Suprapubic skin (tissue), 4 donors: ENCODE results near the gene YTHDF1. TPM values are rescaled to one million over a fixed set of nuclear protein-coding genes. Genes with fewer than 3 reads are reported as not detected.

Source experiments
- DNase-seq, 2 donors: peaks; one replicate each; pipeline ENCODE4 v3.0.0-alpha.2; 2019; ENCODE audit warnings: low spot score in 2 of 2
- H3K27ac ChIP-seq: fragments of 200-600 bp; sonication (generic); one replicate; pipeline ENCODE4 v1.5.1; 2019
- H3K27me3 ChIP-seq: fragments of 200-600 bp; sonication (generic); one replicate; pipeline ENCODE4 v1.5.1; 2019
- H3K36me3 ChIP-seq: fragments of 200-600 bp; sonication (generic); one replicate; pipeline ENCODE4 v1.5.1; 2019
- H3K4me1 ChIP-seq: fragments of 200-600 bp; sonication (generic); one replicate; pipeline ENCODE4 v1.5.1; 2019
- H3K4me3 ChIP-seq: fragments of 200-600 bp; sonication (generic); one replicate; pipeline ENCODE4 v1.5.1; 2019; ENCODE audit warnings: mild to moderate bottlenecking
- H3K9me3 ChIP-seq: fragments of 200-600 bp; sonication (generic); one replicate; pipeline ENCODE4 v1.5.1; 2019
- CTCF ChIP-seq, 2 donors: fragments of 200-600 bp in 1 of 2; fragments of 450-650 bp in 1 of 2; sonication (generic) in 1 of 2; IDR thresholded peaks; one replicate each; pipeline ENCODE4 v1.5.1; 2016 to 2019; ENCODE audit warnings: antibody characterized with exemption in 2 of 2, mild to moderate bottlenecking in 1 of 2, moderate library complexity in 1 of 2
- EP300 ChIP-seq: sonication (generic); formaldehyde crosslinking; IDR thresholded peaks from one replicate; pipeline ENCODE4 v1.6.1; 2017; ENCODE audit warnings: antibody characterized with exemption
- POLR2A ChIP-seq, 2 donors: fragments of 450-650 bp; IDR thresholded peaks; one replicate each; pipeline ENCODE4 v1.6.1; 2017; ENCODE audit warnings: antibody characterized with exemption in 2 of 2, mild to moderate bottlenecking in 2 of 2, moderate library complexity in 2 of 2
- POLR2AphosphoS5 ChIP-seq, 3 donors: sonication (generic); formaldehyde crosslinking; IDR thresholded peaks; one replicate each; pipeline ENCODE4 v1.6.1; 2017; ENCODE audit warnings: antibody characterized with exemption in 3 of 3
- WGBS: methylation state at CpG from one replicate; pipeline ENCODE4 v1.1.5; 2018; 5-methylcytosine and 5-hydroxymethylcytosine counted together
- total RNA-seq, 4 donors: library from RNA; depleted of rRNA; stranded (reverse); fragments of >200 nt; gene quantifications; one replicate each; pipeline ENCODE4 v1.1.0, GENCODE V29; 2016

The YTHDF1 gene
- total RNA-seq, 4 donors from 2014 or later, result 32.7 to 40.6 (median 34.0) TPM

- WGBS, result 92% methylated on average over 25 of the region's 29 CpGs
- peaks cover 20% of the 10 kb centered on the region for H3K4me1 ChIP-seq
- no peak overlapping the region for H3K27ac ChIP-seq
- no peaks in the 10 kb centered on the region for H3K27me3 ChIP-seq
- no peak for TF ChIP-seq CTCF (IDR thresholded peaks at IDR 0.05)
- no peak for DNase-seq
- no peak overlapping the region for H3K4me3 ChIP-seq
- H3K9me3 ChIP-seq, result no peaks in the 10 kb centered on the region
- peaks cover 67% of the 10 kb centered on the region for H3K36me3 ChIP-seq
Observed at GRCh38 chr20:63202811-63203526, 13.0 kb downstream of the YTHDF1 start.

DNA sequence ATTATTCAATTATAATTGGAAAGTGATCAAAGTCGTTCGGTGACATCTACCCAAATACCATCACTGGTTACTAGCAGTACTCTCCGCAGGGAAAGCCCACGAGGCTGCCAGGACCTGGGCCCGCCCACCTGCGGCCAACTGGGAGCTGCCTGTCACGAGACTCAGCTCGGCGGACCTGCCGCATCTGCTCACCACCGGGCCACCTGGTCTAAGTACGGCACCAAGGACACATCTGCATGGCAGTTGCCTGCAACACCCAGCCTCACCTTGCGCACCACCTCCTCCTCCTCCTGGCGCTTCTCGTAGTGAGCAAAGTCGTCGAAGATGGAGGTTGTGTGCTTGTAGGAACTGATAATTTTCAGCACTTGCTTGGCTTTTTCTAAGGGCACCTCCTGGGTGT is 13.9 kb downstream of the YTHDF1 start:
- peaks cover 64% of the 10 kb centered on the region for H3K36me3 ChIP-seq
- WGBS, result 88% methylated on average over 17 of the region's 17 CpGs

GRCh38 chr20:63198606-63199005 is 17.3 kb downstream of the YTHDF1 start:
- H3K4me1 ChIP-seq, result peaks cover 23% of the 10 kb centered on the region
- H3K27me3 ChIP-seq, result no peaks in the 10 kb centered on the region
- no peak overlapping the region for H3K27ac ChIP-seq
- no peaks in the 10 kb centered on the region for H3K9me3 ChIP-seq
- H3K4me3 ChIP-seq, result no peak overlapping the region
- no peak for DNase-seq
- TF ChIP-seq POLR2AphosphoS5 (IDR thresholded peaks at IDR 0.05) (no peak), CTCF (IDR thresholded peaks at IDR 0.05) (no peak), POLR2A (IDR thresholded peaks at IDR 0.05) (no peak), EP300 (no peak)
- WGBS, result 77% methylated on average over 7 of the region's 7 CpGs
- peaks cover 56% of the 10 kb centered on the region for H3K36me3 ChIP-seq

More for the DNA sequence above, 13.9 kb downstream of the YTHDF1 start:
- DNase-seq, result no peak
- no peak overlapping the region for H3K4me3 ChIP-seq
- H3K9me3 ChIP-seq, result no peaks in the 10 kb centered on the region
- no peaks in the 10 kb centered on the region for H3K27me3 ChIP-seq
- peaks cover 26% of the 10 kb centered on the region for H3K4me1 ChIP-seq
- no peak overlapping the region for H3K27ac ChIP-seq
- no peak for TF ChIP-seq POLR2AphosphoS5 (IDR thresholded peaks at IDR 0.05)
- TF ChIP-seq EP300, result no peak
- no peak for TF ChIP-seq POLR2A (IDR thresholded peaks at IDR 0.05)
- TF ChIP-seq CTCF (IDR thresholded peaks at IDR 0.05), result no peak

GRCh38 chr20:63196768-63197470 is 19.0 kb downstream of the YTHDF1 start:
- 69% methylated on average over 9 of the region's 9 CpGs for WGBS
- no peak for DNase-seq
- Histone ChIP-seq H3K4me3 (no peak overlapping the region), H3K27ac (no peak overlapping the region), H3K4me1 (peaks cover 23% of the 10 kb centered on the region), H3K36me3 (peaks cover 39% of the 10 kb centered on the region), H3K27me3 (no peaks in the 10 kb centered on the region), H3K9me3 (no peaks in the 10 kb centered on the region)
- no peak for TF ChIP-seq POLR2A (IDR thresholded peaks at IDR 0.05)
- no peak for TF ChIP-seq CTCF (IDR thresholded peaks at IDR 0.05)
- TF ChIP-seq EP300, result no peak
- TF ChIP-seq POLR2AphosphoS5 (IDR thresholded peaks at IDR 0.05), result no peak

- H3K27me3 ChIP-seq, result no peaks in the 10 kb centered on the region
- 91% methylated on average over 4 of the region's 4 CpGs for WGBS
- H3K36me3 ChIP-seq, result peaks cover 27% of the 10 kb centered on the region
Observed at GRCh38 chr20:63194797-63195173, 21.1 kb downstream of the YTHDF1 start.

More at GRCh38 chr20:63194797-63195173, 21.1 kb downstream of the YTHDF1 start:
- TF ChIP-seq EP300 (no peak), POLR2A (IDR thresholded peaks at IDR 0.05) (no peak), CTCF (IDR thresholded peaks at IDR 0.05) (no peak), POLR2AphosphoS5 (IDR thresholded peaks at IDR 0.05) (no peak)
- H3K9me3 ChIP-seq, result no peaks in the 10 kb centered on the region
- peaks cover 23% of the 10 kb centered on the region for H3K4me1 ChIP-seq
- H3K27ac ChIP-seq, result no peak overlapping the region
- no peak overlapping the region for H3K4me3 ChIP-seq
- DNase-seq, result no peak
